ENCODE data around the gene TCF19.

TCF19 gene

DNA sequence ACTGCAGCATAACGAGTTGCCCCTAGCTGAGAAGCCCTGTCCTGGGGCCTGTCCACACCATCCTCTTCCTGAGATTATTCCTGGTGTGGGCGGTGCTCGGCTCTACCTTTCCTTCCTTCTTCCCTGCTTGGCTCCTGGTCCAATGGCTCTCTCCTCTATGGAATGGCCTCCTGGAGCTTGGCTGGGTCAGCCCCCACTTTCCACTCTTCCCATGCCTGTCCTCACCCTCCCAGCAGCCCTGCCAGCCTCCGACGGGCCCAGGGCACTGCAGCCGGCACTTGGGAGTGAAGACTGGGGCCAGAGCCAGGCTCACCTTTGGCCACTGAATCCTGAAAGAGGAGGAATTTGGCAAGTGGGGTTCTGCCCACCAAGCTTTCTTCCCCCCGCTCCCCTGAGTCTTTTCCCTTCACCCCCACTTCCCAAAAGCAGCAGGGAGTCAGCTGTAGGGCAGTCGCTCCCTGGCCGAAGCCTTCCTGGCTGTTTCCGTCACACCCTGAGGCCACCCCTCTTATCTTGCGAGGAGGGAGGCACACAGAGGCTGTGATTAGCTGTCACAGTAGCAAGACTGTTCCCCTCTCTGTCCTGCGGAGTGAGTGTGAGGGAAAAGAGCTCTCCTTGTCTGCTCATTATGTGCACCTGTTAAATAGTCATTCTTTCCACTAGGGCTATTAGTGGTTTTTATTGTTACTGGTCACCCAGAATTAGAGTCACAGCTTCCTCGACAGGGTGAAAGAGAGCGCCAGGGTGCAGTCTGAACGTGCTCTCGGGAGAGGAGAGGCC, 31.8 kb upstream of the TCF19 start:
- no peak for DNase-seq (ENCODE audit: low read depth)
- in situ Hi-C loops (cut with HindIII; ENCODE audit: low sequenced_read_pairs), result no loop called here

DNA sequence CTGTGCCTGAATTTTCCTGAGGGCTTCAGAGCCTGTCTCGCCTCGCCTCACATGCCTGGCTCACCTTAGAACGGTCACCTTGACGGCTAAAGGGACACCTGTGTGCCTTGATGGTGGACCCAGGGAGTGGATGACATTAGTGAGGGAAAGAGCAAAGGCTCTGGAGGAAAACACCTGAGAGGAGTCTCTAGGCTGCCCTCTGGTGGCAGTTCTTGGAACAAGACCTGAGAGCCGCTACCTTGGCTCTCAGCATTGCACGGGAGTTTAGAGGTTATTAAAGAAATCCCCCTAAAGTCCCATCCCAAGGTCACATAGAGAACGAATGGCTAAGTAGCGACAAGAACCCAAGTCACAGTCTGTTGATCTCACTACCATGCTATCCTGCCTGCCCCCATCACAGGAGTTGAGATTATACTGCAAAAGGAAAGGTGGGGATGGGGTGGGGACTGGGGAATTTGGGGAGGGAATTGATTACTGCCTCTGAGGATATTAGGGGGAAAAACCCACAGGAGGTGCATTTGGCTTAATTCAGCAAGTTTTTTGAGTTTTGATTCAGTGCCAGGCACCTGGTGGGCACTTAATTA, 30.2 kb upstream of the TCF19 start:
- DNase-seq (ENCODE audit: low read depth), result no peak
- in situ Hi-C loops (cut with HindIII; ENCODE audit: low sequenced_read_pairs), result no loop called here
- TF ChIP-seq, protein P1, sequence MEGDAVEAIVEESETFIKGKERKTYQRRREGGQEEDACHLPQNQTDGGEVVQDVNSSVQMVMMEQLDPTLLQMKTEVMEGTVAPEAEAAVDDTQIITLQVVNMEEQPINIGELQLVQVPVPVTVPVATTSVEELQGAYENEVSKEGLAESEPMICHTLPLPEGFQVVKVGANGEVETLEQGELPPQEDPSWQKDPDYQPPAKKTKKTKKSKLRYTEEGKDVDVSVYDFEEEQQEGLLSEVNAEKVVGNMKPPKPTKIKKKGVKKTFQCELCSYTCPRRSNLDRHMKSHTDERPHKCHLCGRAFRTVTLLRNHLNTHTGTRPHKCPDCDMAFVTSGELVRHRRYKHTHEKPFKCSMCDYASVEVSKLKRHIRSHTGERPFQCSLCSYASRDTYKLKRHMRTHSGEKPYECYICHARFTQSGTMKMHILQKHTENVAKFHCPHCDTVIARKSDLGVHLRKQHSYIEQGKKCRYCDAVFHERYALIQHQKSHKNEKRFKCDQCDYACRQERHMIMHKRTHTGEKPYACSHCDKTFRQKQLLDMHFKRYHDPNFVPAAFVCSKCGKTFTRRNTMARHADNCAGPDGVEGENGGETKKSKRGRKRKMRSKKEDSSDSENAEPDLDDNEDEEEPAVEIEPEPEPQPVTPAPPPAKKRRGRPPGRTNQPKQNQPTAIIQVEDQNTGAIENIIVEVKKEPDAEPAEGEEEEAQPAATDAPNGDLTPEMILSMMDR (IDR thresholded peaks at IDR 0.05; ENCODE audit: low read depth, low read length, missing control alignments), result peak; percentile 92
- no peak overlapping the region for H3K4me3 ChIP-seq (ENCODE audit: low read depth, low read length)

More for the DNA sequence above, 31.8 kb upstream of the TCF19 start:
- TF ChIP-seq, protein P1 (IDR thresholded peaks at IDR 0.05; ENCODE audit: low read depth, low read length, missing control alignments), result no peak
- H3K4me3 ChIP-seq (ENCODE audit: low read depth, low read length), result no peak overlapping the region

DNA sequence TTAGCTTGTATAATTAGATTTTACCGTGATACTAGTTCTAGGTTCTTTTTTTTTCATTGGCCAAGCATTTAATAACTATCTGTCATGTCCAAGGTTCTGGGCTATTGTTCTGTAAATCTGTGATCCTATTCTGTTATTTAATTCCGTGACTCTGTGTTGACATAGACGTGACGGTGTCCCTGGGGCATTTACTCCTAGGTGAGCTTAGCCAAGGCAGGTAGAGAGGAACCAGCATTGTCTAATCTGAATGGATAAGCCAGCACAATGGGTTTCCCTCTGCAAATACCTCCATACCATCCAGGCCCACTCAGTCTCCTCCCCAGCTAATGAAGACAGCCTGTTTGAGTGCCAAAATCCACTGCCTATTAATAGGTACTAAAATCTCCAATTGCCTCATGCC, 29.3 kb upstream of the TCF19 start:
- in situ Hi-C loops (cut with HindIII; ENCODE audit: low sequenced_read_pairs), result no loop called here
- TF ChIP-seq, protein P1 (IDR thresholded peaks at IDR 0.05; ENCODE audit: low read depth, low read length, missing control alignments), result no peak
- DNase-seq (ENCODE audit: low read depth), result no peak
- H3K4me3 ChIP-seq (ENCODE audit: low read depth, low read length), result no peak overlapping the region

DNA sequence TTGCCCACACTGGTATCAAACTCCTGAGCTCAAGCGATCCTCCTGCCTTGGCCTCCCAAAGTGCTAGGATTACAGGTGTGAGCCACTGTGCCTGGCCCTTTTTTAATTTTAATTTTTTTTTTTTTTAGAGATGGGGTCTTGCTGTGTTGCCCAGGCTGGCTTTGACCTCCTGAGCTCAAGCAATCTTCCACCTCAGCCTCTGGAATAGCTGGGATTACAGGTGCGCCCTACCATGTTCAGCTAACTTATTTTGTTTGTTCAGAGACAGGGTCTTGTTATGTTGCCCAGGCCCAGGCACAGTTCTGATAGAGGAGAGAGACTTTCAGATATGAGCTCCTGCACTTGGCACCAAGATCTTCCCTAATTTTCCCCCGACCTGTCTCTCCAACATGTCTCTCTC, 27.6 kb upstream of the TCF19 start:
- TF ChIP-seq, protein P1 (IDR thresholded peaks at IDR 0.05; ENCODE audit: low read depth, low read length, missing control alignments), result no peak

DNA sequence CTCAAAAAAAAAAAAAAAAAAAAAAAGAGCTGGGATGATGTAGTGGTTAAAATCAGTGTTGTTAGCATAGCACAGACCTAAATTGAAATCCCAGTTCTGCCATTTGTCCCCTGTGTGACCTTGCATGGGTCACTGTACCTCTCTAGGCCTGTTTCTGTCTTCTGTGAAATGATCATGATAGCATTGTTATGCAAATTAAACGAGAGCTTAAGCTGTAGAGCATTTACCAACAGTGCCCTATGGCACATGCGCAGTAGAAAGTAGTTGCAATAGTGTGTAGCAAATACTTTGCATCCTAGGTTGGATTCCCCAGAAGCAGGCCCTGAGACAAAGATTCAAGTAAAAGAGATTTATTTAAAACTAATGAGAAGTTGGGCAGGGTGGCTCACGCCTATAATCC, 26.8 kb upstream of the TCF19 start:
- TF ChIP-seq, protein P1 (IDR thresholded peaks at IDR 0.05; ENCODE audit: low read depth, low read length, missing control alignments), result no peak
- in situ Hi-C loops (cut with HindIII; ENCODE audit: low sequenced_read_pairs), result no loop called here

More for the DNA sequence above, 27.6 kb upstream of the TCF19 start:
- no peak for DNase-seq (ENCODE audit: low read depth)
- H3K4me3 ChIP-seq (ENCODE audit: low read depth, low read length), result no peak overlapping the region
- in situ Hi-C loops (cut with HindIII; ENCODE audit: low sequenced_read_pairs), result no loop called here

DNA sequence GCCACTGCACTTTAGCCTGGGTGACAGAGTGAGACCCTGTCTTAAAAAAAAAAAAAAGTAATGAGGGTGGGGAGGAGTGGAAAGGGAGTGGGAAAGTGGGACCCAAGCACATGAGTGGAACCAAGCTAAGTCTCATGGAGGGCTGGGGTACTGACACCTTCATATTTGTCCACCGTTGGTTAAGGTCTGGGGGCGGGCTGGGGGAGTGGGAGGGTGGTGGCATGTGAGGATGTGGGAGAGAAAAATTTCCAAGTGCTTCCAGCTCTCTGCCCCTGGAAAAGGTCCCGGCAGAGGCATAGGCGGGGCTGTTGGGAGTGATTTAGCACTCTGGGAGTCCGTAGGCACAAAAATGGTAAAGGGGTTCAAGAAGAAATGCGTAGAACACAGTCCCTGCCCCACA, 25.6 kb upstream of the TCF19 start:
- TF ChIP-seq, protein P1 (IDR thresholded peaks at IDR 0.05; ENCODE audit: low read depth, low read length, missing control alignments), result no peak
- in situ Hi-C loops (cut with HindIII; ENCODE audit: low sequenced_read_pairs), result no loop called here
- no peak for DNase-seq (ENCODE audit: low read depth)
- no peak overlapping the region for H3K4me3 ChIP-seq (ENCODE audit: low read depth, low read length)

More for the DNA sequence above, 26.8 kb upstream of the TCF19 start:
- DNase-seq (ENCODE audit: low read depth), result no peak
- no peak overlapping the region for H3K4me3 ChIP-seq (ENCODE audit: low read depth, low read length)
